IMR-90 (cell line): ENCODE results near the gene COPS7B. TPM values are rescaled to one million over a fixed set of nuclear protein-coding genes. Genes with fewer than 3 reads are reported as not detected.

ENCODE experiments used
- ATAC-seq: fragments of 200-7000 bp; cut with Tn5 transposase; 2 replicates; pipeline ENCODE4 v1.9.1; 2020; ENCODE audit warnings: low read depth, mild to moderate bottlenecking, moderate library complexity
- BruUV-seq: library from RNA; stranded (reverse); fragments of 400-500 nt; replicated peaks from 2 replicates; lab custom pipeline; 2021; lab: Mats Ljungman, UMichigan
- CTCF ChIA-PET: fragments of 300-600 bp; formaldehyde crosslinking; extraction: SDS; loops from one replicate; lab custom pipeline; 2021; ENCODE audit warnings: antibody characterized with exemption; lab: Yijun Ruan, JAX
- POLR2A ChIA-PET: fragments of 300-600 bp; sonication (Branson Sonifier 250); formaldehyde crosslinking; loops from one replicate; lab custom pipeline; 2022; ENCODE audit warnings: antibody characterized with exemption; ENCODE audit not compliant: unreplicated experiment; lab: Charles Lee
- DNase-seq: peaks from one replicate; pipeline ENCODE4 v3.0.0; 2013
- H2AFZ ChIP-seq: replicated peaks from 2 replicates; pipeline ENCODE3; 2013; ENCODE audit warnings: low read length, mild to moderate bottlenecking; ENCODE audit not compliant: poor library complexity
- H2AK5ac ChIP-seq: 2 replicates; pipeline ENCODE4 v1.6.1; 2013; ENCODE audit warnings: low read depth, low read length, inconsistent platforms
- H2AK9ac ChIP-seq: replicated peaks from 2 replicates; pipeline ENCODE3; 2013; ENCODE audit warnings: mild to moderate bottlenecking, low read depth, low read length, moderate library complexity; ENCODE audit not compliant: poor library complexity
- H2BK120ac ChIP-seq: 2 replicates; pipeline ENCODE4 v1.6.1; 2013; ENCODE audit warnings: low read depth, low read length, inconsistent platforms
- H2BK15ac ChIP-seq: 3 replicates; pipeline ENCODE4 v1.6.1; 2013; ENCODE audit warnings: low read depth, low read length, inconsistent platforms
- H2BK20ac ChIP-seq: 2 replicates; pipeline ENCODE4 v1.6.1; 2013; ENCODE audit warnings: low read depth, mild to moderate bottlenecking, inconsistent platforms, low read length, moderate library complexity
- H2BK5ac ChIP-seq: 2 replicates; pipeline ENCODE4 v1.6.1; 2013; ENCODE audit warnings: mild to moderate bottlenecking, low read depth, low read length, inconsistent platforms; ENCODE audit not compliant: poor library complexity, severe bottlenecking
- H3K14ac ChIP-seq: replicated peaks from 2 replicates; pipeline ENCODE4 v1.6.1; 2013; ENCODE audit warnings: low read depth, low read length, inconsistent platforms
- H3K18ac ChIP-seq: 2 replicates; pipeline ENCODE4 v1.6.1; 2013; ENCODE audit warnings: low read depth, low read length, control low read depth
- H3K23ac ChIP-seq: 2 replicates; pipeline ENCODE4 v1.6.1; 2013; ENCODE audit warnings: low read depth, low read length, inconsistent platforms
- H3K27ac ChIP-seq: 2 replicates; pipeline ENCODE4 v1.5.1; 2013; ENCODE audit warnings: mild to moderate bottlenecking, control low read depth, low read length; ENCODE audit not compliant: insufficient read depth
- H3K27me3 ChIP-seq: 2 replicates; pipeline ENCODE4 v1.6.1; 2013; ENCODE audit warnings: low read length; ENCODE audit not compliant: control insufficient read depth, insufficient read depth
- H3K36me3 ChIP-seq: 2 replicates; pipeline ENCODE4 v1.6.1; 2013; ENCODE audit warnings: low read length, mixed read lengths; ENCODE audit not compliant: control insufficient read depth, insufficient read depth
- H3K4ac ChIP-seq: 2 replicates; pipeline ENCODE4 v1.6.1; 2013; ENCODE audit warnings: low read depth, low read length, inconsistent platforms
- H3K4me1 ChIP-seq: 2 replicates; pipeline ENCODE4 v1.6.1; 2013; ENCODE audit warnings: low read length, mixed read lengths; ENCODE audit not compliant: control insufficient read depth, insufficient read depth
- H3K4me2 ChIP-seq: 2 replicates; pipeline ENCODE4 v1.6.1; 2013; ENCODE audit warnings: low read depth, mild to moderate bottlenecking, control low read depth, low read length, moderate library complexity
- H3K4me3 ChIP-seq: 2 replicates; pipeline ENCODE4 v1.5.1; 2013; ENCODE audit warnings: low read depth, mild to moderate bottlenecking, control low read depth, low read length, moderate library complexity; ENCODE audit not compliant: insufficient read depth
- H3K56ac ChIP-seq: 2 replicates; pipeline ENCODE4 v1.6.1; 2013; ENCODE audit warnings: low read length, inconsistent platforms; ENCODE audit not compliant: insufficient read depth; ENCODE audit errors: extremely low read depth
- H3K79me1 ChIP-seq, 2 experiments: 2 replicates each; pipeline ENCODE4 v1.6.1; 2013; ENCODE audit warnings: low read length in 2 of 2, inconsistent platforms in 1 of 2, low read depth in 1 of 2
- H3K9ac ChIP-seq: 2 replicates; pipeline ENCODE4 v1.6.1; 2013; ENCODE audit warnings: low read depth, low read length, control low read depth
- H3K9me1 ChIP-seq: 2 replicates; pipeline ENCODE4 v1.6.1; 2013; ENCODE audit warnings: low read length, inconsistent platforms; ENCODE audit not compliant: insufficient read depth
- H3K9me3 ChIP-seq: 2 replicates; pipeline ENCODE4 v1.6.1; 2013; ENCODE audit warnings: low read length; ENCODE audit not compliant: control insufficient read depth, insufficient read depth
- H4K20me1 ChIP-seq: 2 replicates; pipeline ENCODE4 v1.6.1; 2013; ENCODE audit warnings: low read length, inconsistent platforms; ENCODE audit not compliant: insufficient read depth
- H4K5ac ChIP-seq: 2 replicates; pipeline ENCODE4 v1.6.1; 2013; ENCODE audit warnings: mild to moderate bottlenecking, low read depth, low read length, control low read depth
- H4K8ac ChIP-seq, 2 experiments: 2 replicates each; pipeline ENCODE4 v1.6.1; 2013; ENCODE audit warnings: low read depth in 2 of 2, low read length in 2 of 2, control low read depth in 1 of 2, inconsistent platforms in 1 of 2
- H4K91ac ChIP-seq: 2 replicates; pipeline ENCODE4 v1.6.1; 2013; ENCODE audit warnings: low read depth, low read length, inconsistent platforms; ENCODE audit not compliant: insufficient read depth
- BHLHE40 ChIP-seq: fragments of 150-350 bp; IDR thresholded peaks from 2 replicates; pipeline ENCODE4 v1.6.1; 2016; ENCODE audit warnings: mild to moderate bottlenecking, low read depth, low read length
- CHD1 ChIP-seq: IDR thresholded peaks from 2 replicates; pipeline ENCODE4 v1.6.1; 2012; ENCODE audit warnings: low read depth, low read length, improper control_type of control experiment
- ELK1 ChIP-seq: fragments of 150-350 bp; IDR thresholded peaks from 2 replicates; pipeline ENCODE4 v1.6.1; 2016; ENCODE audit warnings: low read depth, mild to moderate bottlenecking, low read length, moderate library complexity, borderline replicate concordance
- FOS ChIP-seq: fragments of 150-350 bp; IDR thresholded peaks from 2 replicates; pipeline ENCODE4 v1.6.1; 2016; ENCODE audit warnings: low read depth, low read length
- MAFK ChIP-seq: IDR thresholded peaks from 2 replicates; pipeline ENCODE4 v1.6.1; 2012; ENCODE audit warnings: low read depth, low read length, improper control_type of control experiment
- MAZ ChIP-seq: IDR thresholded peaks from 2 replicates; pipeline ENCODE4 v1.6.1; 2012; ENCODE audit warnings: low read depth, mild to moderate bottlenecking, low read length, improper control_type of control experiment, moderate library complexity, borderline replicate concordance
- MXI1 ChIP-seq: IDR thresholded peaks from 2 replicates; pipeline ENCODE4 v1.6.1; 2012; ENCODE audit warnings: low read depth, mild to moderate bottlenecking, low read length, moderate library complexity, borderline replicate concordance
- POLR2A ChIP-seq: IDR thresholded peaks from 2 replicates; pipeline ENCODE4 v1.6.1; 2012; ENCODE audit warnings: mild to moderate bottlenecking, low read depth, low read length
- RAD21 ChIP-seq: IDR thresholded peaks from 2 replicates; pipeline ENCODE4 v1.6.1; 2012; ENCODE audit warnings: low read length, improper control_type of control experiment
- RCOR1 ChIP-seq: IDR thresholded peaks from 2 replicates; pipeline ENCODE4 v1.6.1; 2012; ENCODE audit warnings: mild to moderate bottlenecking, low read length, improper control_type of control experiment; ENCODE audit not compliant: insufficient replicate concordance
- USF2 ChIP-seq: fragments of 150-350 bp; IDR thresholded peaks from 2 replicates; pipeline ENCODE4 v1.6.1; 2017; ENCODE audit warnings: mild to moderate bottlenecking, antibody characterized with exemption, low read length, low read depth
- WGBS, 2 experiments: methylation state at CpG; one replicate each; pipeline versions ENCODE4 v1.1.5 to v1.1.7; 2013; ENCODE audit warnings: missing lambda C conversion rate in 2 of 2; ENCODE audit not compliant: insufficient read length in 1 of 2; ENCODE audit errors: extremely low coverage in 2 of 2; 5-methylcytosine and 5-hydroxymethylcytosine counted together
- dilution Hi-C: fragments of 300-500 bp; cut with HindIII; formaldehyde crosslinking; loops from one replicate; pipeline ENCODE4 v1.14.3; 2018; ENCODE audit warnings: low sequenced_read_pairs; ENCODE audit not compliant: unreplicated experiment
- in situ Hi-C: fragments of 300-500 bp; cut with MboI; formaldehyde crosslinking; loops from 3 replicates; pipeline ENCODE4 v1.14.3; 2019; ENCODE audit warnings: low sequenced_read_pairs, inconsistent platforms, mixed read lengths
- intact Hi-C: fragments of 100-400 bp; cut with micrococcal nuclease; formaldehyde crosslinking; loops from 2 replicates; pipeline ENCODE4 v1.10.0; 2022
- polyA plus RNA-seq, 3 experiments: library from polyadenylated mRNA; depleted of rRNA; stranded (reverse); fragments of >200 nt; gene quantifications; 2 replicates each; pipeline ENCODE4 v1.2.3, GENCODE V29; 2012; ENCODE audit warnings: low replicate concordance in 1 of 3
- total RNA-seq: library from RNA; depleted of rRNA; stranded (reverse); fragments of >200 nt; gene quantifications from 2 replicates; pipeline ENCODE4 v1.2.3, GENCODE V29; 2012
- TF ChIP-seq, protein P1 (sequence below): conservative IDR thresholded peaks from 2 replicates; pipeline ENCODE4 v1.5.1; 2012; ENCODE audit warnings: mild to moderate bottlenecking, low read depth, low read length, improper control_type of control experiment

The COPS7B gene
- total and polyA plus RNA-seq, 2 of the 4 experiments (the other 2 are of a cell fraction): 23.1 to 54.1 TPM

- no peak overlapping the region for H2AK9ac ChIP-seq
- H3K56ac ChIP-seq: no peak overlapping the region
- no peaks in the 10 kb centered on the region for H4K20me1 ChIP-seq
- WGBS, 2 experiments: 100% methylated on average over 1 of the region's 2 CpGs; no CpG with 5 or more reads in 1 of the 2 experiments
- dilution Hi-C loops (no loop called here), intact Hi-C loops (no loop called here), in situ Hi-C loops (no loop called here)
- H3K9me1 ChIP-seq: no peaks in the 10 kb centered on the region; the same call in 1 of the 2 replicates
- H3K4me3 ChIP-seq: no peak overlapping the region
- H2BK15ac ChIP-seq: no peak overlapping the region
- no peak overlapping the region for H2BK5ac ChIP-seq
- H2BK120ac ChIP-seq: no peak overlapping the region
- H3K4ac ChIP-seq: no peak overlapping the region
- no peak overlapping the region for H2AFZ ChIP-seq
- ChIA-PET POLR2A (no interaction called here), CTCF (no interaction called here)
- H3K27ac ChIP-seq: no peak overlapping the region
- BruUV-seq: no TSS peak
- no peak overlapping the region for H2AK5ac ChIP-seq
- H3K4me2 ChIP-seq: no peak overlapping the region
- H3K79me1 ChIP-seq: peaks cover 0 to 3% of the 10 kb centered on the region in 2 experiments; a peak in 1 of 4 replicates
- H3K18ac ChIP-seq: no peak overlapping the region
- no peak overlapping the region for H3K14ac ChIP-seq
- no peak overlapping the region for H2BK20ac ChIP-seq
- no peaks in the 10 kb centered on the region for H3K36me3 ChIP-seq
- ATAC-seq (no peak), DNase-seq (no peak)
- no peak overlapping the region for H4K8ac ChIP-seq
- H3K4me1 ChIP-seq: peaks cover 2% of the 10 kb centered on the region; the same call in 1 of the 2 replicates
- no peak for TF ChIP-seq MAZ
- no peak for TF ChIP-seq MXI1
- TF ChIP-seq CHD1: no peak
- no peak for TF ChIP-seq MAFK
- TF ChIP-seq POLR2A: no peak
- TF ChIP-seq, protein P1, sequence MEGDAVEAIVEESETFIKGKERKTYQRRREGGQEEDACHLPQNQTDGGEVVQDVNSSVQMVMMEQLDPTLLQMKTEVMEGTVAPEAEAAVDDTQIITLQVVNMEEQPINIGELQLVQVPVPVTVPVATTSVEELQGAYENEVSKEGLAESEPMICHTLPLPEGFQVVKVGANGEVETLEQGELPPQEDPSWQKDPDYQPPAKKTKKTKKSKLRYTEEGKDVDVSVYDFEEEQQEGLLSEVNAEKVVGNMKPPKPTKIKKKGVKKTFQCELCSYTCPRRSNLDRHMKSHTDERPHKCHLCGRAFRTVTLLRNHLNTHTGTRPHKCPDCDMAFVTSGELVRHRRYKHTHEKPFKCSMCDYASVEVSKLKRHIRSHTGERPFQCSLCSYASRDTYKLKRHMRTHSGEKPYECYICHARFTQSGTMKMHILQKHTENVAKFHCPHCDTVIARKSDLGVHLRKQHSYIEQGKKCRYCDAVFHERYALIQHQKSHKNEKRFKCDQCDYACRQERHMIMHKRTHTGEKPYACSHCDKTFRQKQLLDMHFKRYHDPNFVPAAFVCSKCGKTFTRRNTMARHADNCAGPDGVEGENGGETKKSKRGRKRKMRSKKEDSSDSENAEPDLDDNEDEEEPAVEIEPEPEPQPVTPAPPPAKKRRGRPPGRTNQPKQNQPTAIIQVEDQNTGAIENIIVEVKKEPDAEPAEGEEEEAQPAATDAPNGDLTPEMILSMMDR: no peak
- no peak for TF ChIP-seq RCOR1
- TF ChIP-seq BHLHE40: no peak
- TF ChIP-seq ELK1: no peak
- no peak for TF ChIP-seq FOS
- no peak for TF ChIP-seq USF2
- TF ChIP-seq RAD21: no peak
- H3K23ac ChIP-seq: no peak overlapping the region
- H3K9ac ChIP-seq: no peak overlapping the region
- H4K91ac ChIP-seq: no peak overlapping the region
- no peak overlapping the region for H4K5ac ChIP-seq
- H3K9me3 ChIP-seq: no peaks in the 10 kb centered on the region
- no peaks in the 10 kb centered on the region for H3K27me3 ChIP-seq
These were observed 24.5 kb upstream of the COPS7B start for GRCh38 chr2:231761735-231762134.
